NOMO-1 treated with dmso at 0.1 percent for 144 hours (cell line): ENCODE measurements around the gene TAAR5.
"Not testable (repeated sequence)": the region's sequence is repeated elsewhere in the genome, so short reads cannot be mapped to it uniquely, and the experiment has no call there.

Source experiments
- DNase-seq: peaks from one replicate; lab custom pipeline; 2025; ENCODE audit not compliant: unreplicated experiment; lab: John Stamatoyannopoulos, UW

TAAR5 gene

DNA sequence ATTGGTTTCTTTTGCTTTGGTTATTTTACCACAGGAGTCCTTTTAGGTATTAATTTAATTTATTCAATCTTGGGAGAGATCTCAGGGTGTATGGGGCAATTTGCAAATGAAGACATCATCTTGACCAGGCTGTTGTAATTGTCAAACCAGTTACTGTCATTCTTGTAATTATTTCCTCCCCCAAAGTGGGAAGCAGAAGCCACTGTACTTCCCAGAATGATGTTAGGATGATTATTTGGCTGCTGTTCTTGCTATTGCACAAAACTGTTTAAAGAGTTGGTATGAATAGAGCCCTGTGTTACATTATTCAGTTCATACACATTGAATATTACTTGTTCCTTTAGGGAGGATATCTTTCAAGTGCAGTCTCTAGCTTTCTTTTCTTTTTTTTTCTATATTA, 17.8 kb downstream of the TAAR5 start:
- peak; percentile 6 for DNase-seq

- no peak for DNase-seq
These were observed 19.2 kb downstream of the TAAR5 start, which contains the start of gene TAAR6 for GRCh38 chr6:132570221-132570777. Gene TAAR6, plus strand, starts transcription at chr6:132570322. Its CDS starts 0 bp downstream, at chr6:132570322.

GRCh38 chr6:132569170-132569569, 20.4 kb downstream of the TAAR5 start:
- no peak for DNase-seq

- DNase-seq: no peak
These were observed 20.9 kb downstream of the TAAR5 start for GRCh38 chr6:132568611-132569010.

GRCh38 chr6:132567566-132567965, 22.0 kb downstream of the TAAR5 start:
- no peak for DNase-seq

- no peak for DNase-seq
These were observed 23.1 kb downstream of the TAAR5 start for GRCh38 chr6:132566404-132566803.

GRCh38 chr6:132560087-132560486, 29.5 kb downstream of the TAAR5 start:
- DNase-seq: not testable (repeated sequence)

DNA sequence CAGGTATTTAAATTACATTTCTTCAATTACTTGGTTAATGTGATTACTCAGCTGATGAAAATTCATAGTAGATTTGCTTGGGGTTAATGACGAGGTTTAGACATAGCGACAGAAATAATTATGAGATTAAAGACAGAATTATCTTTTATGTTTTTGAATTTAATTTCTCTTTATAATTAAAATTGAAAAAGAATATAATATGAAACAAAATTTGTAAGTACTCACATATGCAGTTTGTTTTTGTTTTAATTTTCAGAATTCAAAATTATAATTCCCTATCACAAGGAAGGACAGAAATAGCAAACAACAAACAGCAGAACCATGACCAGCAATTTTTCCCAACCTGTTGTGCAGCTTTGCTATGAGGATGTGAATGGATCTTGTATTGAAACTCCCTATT, 37.2 kb downstream of the TAAR5 start, which contains the start of gene TAAR8:
Gene TAAR8 (plus strand): TSS at position 301 of the 400 bp plus-strand sequence. CDS start 21 bp downstream, at position 322.
- no peak for DNase-seq

DNA sequence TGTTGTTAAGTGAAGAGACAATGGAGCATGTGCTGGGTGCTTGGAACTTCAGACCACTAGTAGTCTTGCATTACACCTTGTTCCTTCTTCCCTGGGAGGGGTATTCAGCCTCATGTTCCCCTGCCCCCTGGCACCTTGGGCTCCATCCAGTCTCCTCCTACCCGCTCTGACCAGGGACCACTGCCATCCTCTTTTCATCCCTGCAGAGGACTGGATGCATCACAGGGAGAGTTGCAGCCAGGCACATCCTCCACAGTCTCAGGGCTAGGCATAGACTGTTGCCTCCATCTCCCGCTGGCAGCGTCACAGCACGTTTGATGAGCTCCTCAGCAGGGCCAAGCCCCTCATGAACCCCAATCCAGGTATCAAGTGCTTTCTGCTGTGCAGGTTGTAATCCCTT, 38.3 kb downstream of the TAAR5 start:
- DNase-seq: no peak

DNA sequence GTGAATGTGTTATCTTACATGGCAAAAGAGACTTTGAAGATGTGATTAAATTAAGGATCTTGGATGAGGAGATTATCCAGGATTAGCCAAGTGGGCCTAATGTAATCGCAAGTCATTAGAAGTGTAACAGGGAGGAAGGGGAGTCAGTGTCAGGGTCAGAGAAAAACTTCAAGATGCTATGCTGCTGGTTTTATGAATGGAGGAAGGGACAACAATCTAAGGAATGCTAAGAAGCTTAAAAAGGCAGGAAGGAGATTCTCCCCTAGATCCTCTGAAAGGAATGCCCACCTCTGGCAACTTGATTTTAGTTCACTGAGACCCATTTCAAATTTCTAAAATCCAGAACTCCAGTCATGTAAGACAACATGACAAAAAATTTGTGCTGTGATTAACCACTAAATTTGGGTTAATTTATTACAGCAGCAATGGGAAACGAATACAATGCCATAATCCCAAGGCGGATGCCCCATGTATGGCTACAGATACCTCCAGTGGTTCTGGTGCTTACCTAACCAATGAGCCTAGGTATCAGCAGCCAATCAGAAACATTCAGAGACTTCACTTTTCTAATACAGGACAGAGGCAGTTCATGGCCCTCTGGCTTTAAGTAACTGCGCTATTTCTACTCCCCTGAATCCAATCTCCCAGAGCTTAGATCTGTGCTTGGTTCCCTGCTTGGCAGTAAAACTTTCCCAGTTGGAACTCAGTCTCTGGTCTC, 40.6 kb downstream of the TAAR5 start:
- no peak for DNase-seq

GRCh38 chr6:132544826-132545225, 44.7 kb downstream of the TAAR5 start:
- DNase-seq: no peak
